ENCODE measurements around the gene DDB1.
"Not testable (repeated sequence)": the region's sequence is repeated elsewhere in the genome, so short reads cannot be mapped to it uniquely, and the experiment has no call there.

DDB1 gene

GRCh38 chr11:61258546-61258945, 74.4 kb downstream of the DDB1 start:
- no peak for DNase-seq (ENCODE audit: low read depth, low spot score)
- Histone ChIP-seq H3K27ac (no peak overlapping the region), H3K4me3 (no peak overlapping the region), H3K36me3 (ENCODE audit: insufficient read depth, low read length) (no peaks in the 10 kb centered on the region), H3K9ac (ENCODE audit: insufficient read length) (no peak overlapping the region), H3K9me3 (ENCODE audit: low read depth, low read length) (no peaks in the 10 kb centered on the region)
- TF ChIP-seq EZH2 (IDR thresholded peaks at IDR 0.05), result no peak
- TF ChIP-seq FOXP2 (optimal IDR thresholded peaks at IDR 0.05; ENCODE audit: control extremely low read depth, extremely low read length, insufficient read depth), result no peak
- no peak for TF ChIP-seq POLR2AphosphoS5 (IDR thresholded peaks at IDR 0.05; ENCODE audit: borderline replicate concordance, low read depth, low read length)

GRCh38 chr11:61256710-61257482, 76.0 kb downstream of the DDB1 start:
- DNase-seq (ENCODE audit: low read depth, low spot score), result no peak
- no peak overlapping the region for H3K9ac ChIP-seq (ENCODE audit: insufficient read length)

GRCh38 chr11:61254403-61255025, 78.4 kb downstream of the DDB1 start:
- TF ChIP-seq EZH2 (IDR thresholded peaks at IDR 0.05) (no peak), FOXP2 (optimal IDR thresholded peaks at IDR 0.05; ENCODE audit: control extremely low read depth, extremely low read length, insufficient read depth) (no peak), POLR2AphosphoS5 (IDR thresholded peaks at IDR 0.05; ENCODE audit: borderline replicate concordance, low read depth, low read length) (no peak)
- no peak overlapping the region for H3K27ac ChIP-seq
- H3K4me3 ChIP-seq, result no peak overlapping the region
- peak; percentile 3 for DNase-seq (ENCODE audit: low read depth, low spot score)
- H3K9me3 ChIP-seq (ENCODE audit: low read depth, low read length), result no peaks in the 10 kb centered on the region
- no peak overlapping the region for H3K9ac ChIP-seq (ENCODE audit: insufficient read length)
- no peaks in the 10 kb centered on the region for H3K36me3 ChIP-seq (ENCODE audit: insufficient read depth, low read length)

More at GRCh38 chr11:61256710-61257482, 76.0 kb downstream of the DDB1 start:
- no peaks in the 10 kb centered on the region for H3K9me3 ChIP-seq (ENCODE audit: low read depth, low read length)
- H3K36me3 ChIP-seq (ENCODE audit: insufficient read depth, low read length), result no peaks in the 10 kb centered on the region
- TF ChIP-seq EZH2 (IDR thresholded peaks at IDR 0.05), result no peak
- TF ChIP-seq POLR2AphosphoS5 (IDR thresholded peaks at IDR 0.05; ENCODE audit: borderline replicate concordance, low read depth, low read length), result no peak
- no peak for TF ChIP-seq FOXP2 (optimal IDR thresholded peaks at IDR 0.05; ENCODE audit: control extremely low read depth, extremely low read length, insufficient read depth)
- no peak overlapping the region for H3K27ac ChIP-seq
- H3K4me3 ChIP-seq, result no peak overlapping the region

DNA sequence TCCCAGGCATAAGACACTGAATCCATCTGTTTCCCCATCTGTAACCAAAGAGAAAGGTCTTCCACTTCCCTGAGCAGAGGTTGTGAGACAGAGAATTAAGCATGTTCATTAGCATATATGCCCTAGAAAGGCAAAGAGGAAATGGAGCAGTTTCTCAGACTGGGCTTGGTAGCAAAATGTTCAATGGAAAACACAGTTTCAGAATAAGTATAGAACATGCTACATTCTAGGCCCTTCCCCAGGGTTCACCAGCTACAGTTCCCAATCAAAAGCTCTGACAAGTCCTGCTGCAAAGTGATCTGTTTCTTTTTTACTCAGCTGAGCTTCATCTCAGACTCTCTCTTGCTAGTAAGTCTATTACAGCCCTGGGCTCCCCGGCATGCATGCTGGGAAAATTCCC, 80.6 kb downstream of the DDB1 start:
- not testable (repeated sequence) for H3K9ac ChIP-seq (ENCODE audit: insufficient read length); DNase-seq (ENCODE audit: low read depth, low spot score); H3K36me3 ChIP-seq (ENCODE audit: insufficient read depth, low read length); H3K4me3 ChIP-seq; H3K9me3 ChIP-seq (ENCODE audit: low read depth, low read length); H3K27ac ChIP-seq

DNA sequence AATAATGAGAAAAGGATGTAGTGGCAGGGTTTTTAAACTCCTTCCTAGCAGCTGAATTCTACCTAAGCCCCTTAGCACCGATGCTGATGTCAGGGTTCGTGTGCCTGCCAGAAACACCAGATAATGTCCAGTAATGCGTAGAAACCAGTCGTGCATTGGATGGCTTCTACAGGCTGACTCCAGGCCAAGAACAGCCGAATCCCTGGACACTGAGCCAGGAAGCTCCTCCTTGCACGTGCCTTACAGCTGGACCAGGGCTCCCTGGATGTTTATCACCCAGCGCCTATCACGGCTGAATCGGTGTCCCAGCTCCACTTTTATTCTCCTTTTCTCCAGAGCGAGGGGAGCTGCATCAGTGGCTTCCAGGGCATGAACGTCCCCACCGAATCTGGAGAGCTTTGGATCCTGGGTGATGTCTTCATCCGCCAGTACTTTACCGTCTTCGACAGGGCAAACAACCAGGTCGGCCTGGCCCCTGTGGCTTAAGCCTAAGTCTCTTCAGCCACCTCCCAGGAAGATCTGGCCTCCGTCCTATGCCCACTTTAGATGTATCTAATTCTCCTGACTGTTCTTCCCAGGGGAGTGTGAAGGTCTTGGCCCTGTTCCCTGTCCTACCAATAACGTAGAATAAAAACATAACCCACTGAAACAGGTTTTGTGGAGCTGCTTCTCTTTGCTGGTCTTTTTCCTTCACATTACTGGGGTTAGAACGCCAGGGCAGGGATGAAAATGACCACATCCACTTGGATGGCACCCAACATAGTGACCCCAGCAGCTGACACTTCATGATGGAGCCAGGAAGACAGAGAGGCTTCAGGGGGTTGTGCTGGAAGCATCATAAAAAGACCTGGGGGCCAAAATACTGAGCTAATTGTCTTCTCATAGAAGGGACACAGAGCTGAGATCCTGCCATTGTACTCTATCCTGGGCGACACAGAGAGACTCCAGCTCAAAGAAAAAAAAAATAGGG, 81.8 kb downstream of the DDB1 start:
- not testable (repeated sequence) for H3K4me3 ChIP-seq; H3K9ac ChIP-seq (ENCODE audit: insufficient read length); H3K36me3 ChIP-seq (ENCODE audit: insufficient read depth, low read length); DNase-seq (ENCODE audit: low read depth, low spot score); H3K9me3 ChIP-seq (ENCODE audit: low read depth, low read length); H3K27ac ChIP-seq

Data from SK-N-MC (cell line).